WTC11 (cell line): ENCODE results near the gene KRTAP10-2. TPM values are rescaled to one million over a fixed set of nuclear protein-coding genes. Genes with fewer than 3 reads are reported as not detected.
A peak's percentile ranks its signal among the peaks of the same experiment; 100 is the strongest.

Experiments
- ATAC-seq: fragments of 200-7000 bp; cut with Tn5 transposase; 2 replicates; pipeline ENCODE4 v1.10.0; 2021; ENCODE audit warnings: mild to moderate bottlenecking, moderate library complexity
- CTCF ChIA-PET: fragments of 300-600 bp; sonication (Branson Sonifier 250); formaldehyde crosslinking; loops from one replicate; lab custom pipeline; 2021; ENCODE audit warnings: antibody characterized with exemption; lab: Charles Lee
- POLR2A ChIA-PET: fragments of 350-600 bp; sonication (Branson Sonifier 250); formaldehyde crosslinking; loops from one replicate; lab custom pipeline; 2021; ENCODE audit warnings: antibody characterized with exemption; lab: Charles Lee
- DNase-seq: peaks from one replicate; pipeline ENCODE4 v3.0.0; 2021; ENCODE audit warnings: low spot score
- H3K27ac Mint-ChIP-seq: 2 replicates; pipeline ENCODE4 v1.8.0; 2021; ENCODE audit warnings: mixed read lengths
- H3K27me3 Mint-ChIP-seq: 2 replicates; pipeline ENCODE4 v1.8.0; 2021; ENCODE audit warnings: low read depth, mild to moderate bottlenecking, moderate library complexity, mixed read lengths
- H3K36me3 Mint-ChIP-seq: 2 replicates; pipeline ENCODE4 v1.8.0; 2021; ENCODE audit warnings: mixed read lengths
- H3K4me1 Mint-ChIP-seq: 2 replicates; pipeline ENCODE4 v1.8.0; 2022; ENCODE audit warnings: mixed read lengths
- H3K4me3 Mint-ChIP-seq: 2 replicates; pipeline ENCODE4 v1.8.0; 2021; ENCODE audit warnings: mild to moderate bottlenecking, moderate library complexity, mixed read lengths
- H3K9me3 Mint-ChIP-seq: 2 replicates; pipeline ENCODE4 v1.8.0; 2021; ENCODE audit warnings: mixed read lengths
- CBFB ChIP-seq: sonication (generic); formaldehyde crosslinking; IDR thresholded peaks from 2 replicates; pipeline ENCODE4 v1.8.1; 2022; ENCODE audit warnings: mild to moderate bottlenecking, low read depth, missing genetic modification reagents
- ETV6 ChIP-seq: sonication (generic); formaldehyde crosslinking; IDR thresholded peaks from 2 replicates; pipeline ENCODE4 v1.8.1; 2022; ENCODE audit warnings: mild to moderate bottlenecking, missing genetic modification reagents
- HMGA2 ChIP-seq: fragments of 250-450 bp; sonication (Bioruptor Pico); IDR thresholded peaks from 2 replicates; pipeline ENCODE4 v1.4.0; 2021; ENCODE audit warnings: mild to moderate bottlenecking, moderate library complexity
- NFATC4 ChIP-seq: fragments of 250-450 bp; sonication (Bioruptor Pico); IDR thresholded peaks from 2 replicates; pipeline ENCODE4 v1.9.0; 2021; ENCODE audit warnings: mild to moderate bottlenecking
- RORB ChIP-seq: fragments of 250-450 bp; sonication (Bioruptor Pico); IDR thresholded peaks from 2 replicates; pipeline ENCODE4 v1.9.0; 2021; ENCODE audit warnings: mild to moderate bottlenecking
- ZNF121 ChIP-seq: sonication (generic); formaldehyde crosslinking; IDR thresholded peaks from 2 replicates; pipeline ENCODE4 v1.8.0; 2023; ENCODE audit warnings: missing genetic modification reagents
- ZNF263 ChIP-seq: sonication (generic); formaldehyde crosslinking; IDR thresholded peaks from 2 replicates; pipeline ENCODE4 v1.8.1; 2022; ENCODE audit warnings: low read depth, mild to moderate bottlenecking, moderate library complexity, missing genetic modification reagents
- ZNF317 ChIP-seq: sonication (generic); formaldehyde crosslinking; IDR thresholded peaks from 2 replicates; pipeline ENCODE4 v1.8.1; 2023; ENCODE audit warnings: low read depth, mild to moderate bottlenecking, moderate library complexity, missing genetic modification reagents, borderline replicate concordance
- ZNF416 ChIP-seq: fragments of 250-450 bp; sonication (Bioruptor Pico); IDR thresholded peaks from 2 replicates; pipeline ENCODE4 v1.9.0; 2021; ENCODE audit warnings: mild to moderate bottlenecking, inconsistent platforms
- ZNF423 ChIP-seq: fragments of 250-450 bp; sonication (Bioruptor Pico); IDR thresholded peaks from 2 replicates; pipeline ENCODE4 v2.1.2; 2022; ENCODE audit warnings: mild to moderate bottlenecking, moderate library complexity
- total RNA-seq: library from RNA; stranded (reverse); gene quantifications from 3 replicates; pipeline ENCODE4 v1.2.3, GENCODE V29; 2021
- TF ChIP-seq, protein P1 (sequence below): sonication (generic); formaldehyde crosslinking; IDR thresholded peaks from 2 replicates; pipeline ENCODE4 v1.8.1; 2022; ENCODE audit warnings: mild to moderate bottlenecking, missing genetic modification reagents, moderate library complexity, borderline replicate concordance
- TF ChIP-seq, protein P2 (sequence below): sonication (generic); formaldehyde crosslinking; IDR thresholded peaks from 2 replicates; pipeline ENCODE4 v1.8.0; 2022; ENCODE audit warnings: mild to moderate bottlenecking, missing genetic modification reagents
- TF ChIP-seq, protein P3 (sequence below): sonication (generic); formaldehyde crosslinking; IDR thresholded peaks from 2 replicates; pipeline ENCODE4 v1.8.1; 2023; ENCODE audit warnings: mild to moderate bottlenecking, missing genetic modification reagents
- TF ChIP-seq, protein P4 (sequence below): sonication (generic); formaldehyde crosslinking; IDR thresholded peaks from 2 replicates; pipeline ENCODE4 v1.8.0; 2022; ENCODE audit warnings: mild to moderate bottlenecking, missing genetic modification reagents
- TF ChIP-seq, protein P5 (sequence below): sonication (generic); formaldehyde crosslinking; IDR thresholded peaks from 2 replicates; pipeline ENCODE4 v1.8.1; 2022; ENCODE audit warnings: low read depth, mild to moderate bottlenecking, moderate library complexity, missing genetic modification reagents, borderline replicate concordance

Gene KRTAP10-2
- total RNA-seq, 1 experiment from 2014 or later, result not detected

DNA sequence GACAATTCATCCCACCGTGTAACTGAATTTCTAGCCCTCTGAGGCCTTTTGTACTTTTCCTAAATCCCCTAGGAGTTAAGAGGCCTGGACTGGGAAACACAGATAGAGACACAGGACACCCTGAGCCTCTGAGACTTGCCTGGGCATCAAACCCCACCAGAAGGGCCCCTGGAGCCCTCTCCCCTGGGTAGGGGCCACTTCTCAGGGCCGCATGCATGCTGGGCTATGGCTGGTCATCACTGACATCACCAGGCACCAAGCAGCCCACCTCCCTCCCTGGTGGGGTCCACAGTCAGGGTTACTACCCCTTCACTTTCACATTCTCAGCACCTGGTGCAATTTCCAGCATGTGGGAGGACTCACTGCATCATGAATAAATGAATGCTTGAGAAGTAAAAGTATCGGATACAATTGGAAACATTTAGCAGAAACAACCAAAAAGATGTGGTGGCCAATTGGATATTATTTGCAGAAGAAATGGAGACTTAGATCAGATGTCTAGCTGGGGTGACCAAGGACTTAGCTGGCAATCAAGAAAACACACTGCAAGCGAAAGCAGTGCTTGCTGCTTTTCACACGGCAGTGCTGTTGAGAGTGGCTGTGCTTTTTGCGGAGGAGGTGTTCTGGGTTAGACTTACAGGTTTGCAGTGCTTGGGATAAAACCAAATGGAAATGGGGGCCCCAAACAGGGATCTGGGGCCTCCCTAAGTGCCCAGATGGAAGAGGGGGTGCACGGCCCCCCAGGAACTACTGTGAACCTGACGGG lies 48.1 kb upstream of the KRTAP10-2 start:
- Mint-ChIP-seq H3K4me3 (no peak overlapping the region), H3K9me3 (peaks cover 8% of the 10 kb centered on the region), H3K27ac (no peak overlapping the region; the same call in 1 of the 2 replicates), H3K36me3 (no peaks in the 10 kb centered on the region; the same call in 1 of the 2 replicates), H3K4me1 (peaks cover 38% of the 10 kb centered on the region), H3K27me3 (no peaks in the 10 kb centered on the region; the same call in 1 of the 2 replicates)
- TF ChIP-seq ZNF317 (CRISPR knock-in tag) (no peak), RORB (no peak)
- POLR2A ChIA-PET, result no interaction called here
- DNase-seq (no peak), ATAC-seq (no peak)
- CTCF ChIA-PET, result no interaction called here

DNA sequence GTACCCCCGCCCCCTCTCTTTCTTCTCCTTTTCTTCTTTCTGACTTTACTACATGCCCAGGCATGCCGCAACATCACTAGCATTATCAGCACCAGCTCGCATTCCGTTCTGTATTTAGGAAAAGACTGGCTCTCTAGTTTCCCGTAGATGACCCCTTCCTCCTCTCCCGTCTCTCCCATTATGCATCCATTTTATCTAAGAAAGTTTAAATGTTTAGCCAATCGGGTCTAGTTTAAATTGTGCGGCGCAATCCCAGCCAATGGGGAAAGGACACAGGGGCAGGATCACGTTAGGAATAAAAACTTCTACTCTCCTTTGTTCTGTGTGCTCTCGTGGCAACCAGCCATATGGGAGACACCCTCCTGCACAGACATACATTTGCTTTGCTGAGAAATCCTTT lies 46.8 kb upstream of the KRTAP10-2 start:
- no peaks in the 10 kb centered on the region for H3K36me3 Mint-ChIP-seq
- ChIA-PET POLR2A (no interaction called here), CTCF (no interaction called here)
- ATAC-seq (peak; percentile 49), DNase-seq (no peak)
- peak overlapping the region; percentile 86 for H3K27ac Mint-ChIP-seq
- no peaks in the 10 kb centered on the region; the same call in 1 of the 2 replicates for H3K27me3 Mint-ChIP-seq
- TF ChIP-seq, protein P1, sequence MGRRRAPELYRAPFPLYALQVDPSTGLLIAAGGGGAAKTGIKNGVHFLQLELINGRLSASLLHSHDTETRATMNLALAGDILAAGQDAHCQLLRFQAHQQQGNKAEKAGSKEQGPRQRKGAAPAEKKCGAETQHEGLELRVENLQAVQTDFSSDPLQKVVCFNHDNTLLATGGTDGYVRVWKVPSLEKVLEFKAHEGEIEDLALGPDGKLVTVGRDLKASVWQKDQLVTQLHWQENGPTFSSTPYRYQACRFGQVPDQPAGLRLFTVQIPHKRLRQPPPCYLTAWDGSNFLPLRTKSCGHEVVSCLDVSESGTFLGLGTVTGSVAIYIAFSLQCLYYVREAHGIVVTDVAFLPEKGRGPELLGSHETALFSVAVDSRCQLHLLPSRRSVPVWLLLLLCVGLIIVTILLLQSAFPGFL (CRISPR knock-in tag), result no peak
- TF ChIP-seq NFATC4 (no peak), ZNF263 (CRISPR knock-in tag) (no peak), ETV6 (CRISPR knock-in tag) (no peak), ZNF423 (CRISPR knock-in tag) (no peak), CBFB (no peak), ZNF121 (CRISPR knock-in tag) (no peak), ZNF416 (CRISPR knock-in tag) (no peak), HMGA2 (CRISPR knock-in tag) (no peak)
- TF ChIP-seq, protein P2, sequence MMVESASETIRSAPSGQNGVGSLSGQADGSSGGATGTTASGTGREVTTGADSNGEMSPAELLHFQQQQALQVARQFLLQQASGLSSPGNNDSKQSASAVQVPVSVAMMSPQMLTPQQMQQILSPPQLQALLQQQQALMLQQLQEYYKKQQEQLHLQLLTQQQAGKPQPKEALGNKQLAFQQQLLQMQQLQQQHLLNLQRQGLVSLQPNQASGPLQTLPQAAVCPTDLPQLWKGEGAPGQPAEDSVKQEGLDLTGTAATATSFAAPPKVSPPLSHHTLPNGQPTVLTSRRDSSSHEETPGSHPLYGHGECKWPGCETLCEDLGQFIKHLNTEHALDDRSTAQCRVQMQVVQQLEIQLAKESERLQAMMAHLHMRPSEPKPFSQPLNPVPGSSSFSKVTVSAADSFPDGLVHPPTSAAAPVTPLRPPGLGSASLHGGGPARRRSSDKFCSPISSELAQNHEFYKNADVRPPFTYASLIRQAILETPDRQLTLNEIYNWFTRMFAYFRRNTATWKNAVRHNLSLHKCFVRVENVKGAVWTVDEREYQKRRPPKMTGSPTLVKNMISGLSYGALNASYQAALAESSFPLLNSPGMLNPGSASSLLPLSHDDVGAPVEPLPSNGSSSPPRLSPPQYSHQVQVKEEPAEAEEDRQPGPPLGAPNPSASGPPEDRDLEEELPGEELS (CRISPR knock-in tag), result no peak
- TF ChIP-seq, protein P3, sequence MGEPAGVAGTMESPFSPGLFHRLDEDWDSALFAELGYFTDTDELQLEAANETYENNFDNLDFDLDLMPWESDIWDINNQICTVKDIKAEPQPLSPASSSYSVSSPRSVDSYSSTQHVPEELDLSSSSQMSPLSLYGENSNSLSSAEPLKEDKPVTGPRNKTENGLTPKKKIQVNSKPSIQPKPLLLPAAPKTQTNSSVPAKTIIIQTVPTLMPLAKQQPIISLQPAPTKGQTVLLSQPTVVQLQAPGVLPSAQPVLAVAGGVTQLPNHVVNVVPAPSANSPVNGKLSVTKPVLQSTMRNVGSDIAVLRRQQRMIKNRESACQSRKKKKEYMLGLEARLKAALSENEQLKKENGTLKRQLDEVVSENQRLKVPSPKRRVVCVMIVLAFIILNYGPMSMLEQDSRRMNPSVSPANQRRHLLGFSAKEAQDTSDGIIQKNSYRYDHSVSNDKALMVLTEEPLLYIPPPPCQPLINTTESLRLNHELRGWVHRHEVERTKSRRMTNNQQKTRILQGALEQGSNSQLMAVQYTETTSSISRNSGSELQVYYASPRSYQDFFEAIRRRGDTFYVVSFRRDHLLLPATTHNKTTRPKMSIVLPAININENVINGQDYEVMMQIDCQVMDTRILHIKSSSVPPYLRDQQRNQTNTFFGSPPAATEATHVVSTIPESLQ (CRISPR knock-in tag), result no peak
- TF ChIP-seq, protein P4, sequence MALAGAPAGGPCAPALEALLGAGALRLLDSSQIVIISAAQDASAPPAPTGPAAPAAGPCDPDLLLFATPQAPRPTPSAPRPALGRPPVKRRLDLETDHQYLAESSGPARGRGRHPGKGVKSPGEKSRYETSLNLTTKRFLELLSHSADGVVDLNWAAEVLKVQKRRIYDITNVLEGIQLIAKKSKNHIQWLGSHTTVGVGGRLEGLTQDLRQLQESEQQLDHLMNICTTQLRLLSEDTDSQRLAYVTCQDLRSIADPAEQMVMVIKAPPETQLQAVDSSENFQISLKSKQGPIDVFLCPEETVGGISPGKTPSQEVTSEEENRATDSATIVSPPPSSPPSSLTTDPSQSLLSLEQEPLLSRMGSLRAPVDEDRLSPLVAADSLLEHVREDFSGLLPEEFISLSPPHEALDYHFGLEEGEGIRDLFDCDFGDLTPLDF (CRISPR knock-in tag), result no peak
- TF ChIP-seq, protein P5, sequence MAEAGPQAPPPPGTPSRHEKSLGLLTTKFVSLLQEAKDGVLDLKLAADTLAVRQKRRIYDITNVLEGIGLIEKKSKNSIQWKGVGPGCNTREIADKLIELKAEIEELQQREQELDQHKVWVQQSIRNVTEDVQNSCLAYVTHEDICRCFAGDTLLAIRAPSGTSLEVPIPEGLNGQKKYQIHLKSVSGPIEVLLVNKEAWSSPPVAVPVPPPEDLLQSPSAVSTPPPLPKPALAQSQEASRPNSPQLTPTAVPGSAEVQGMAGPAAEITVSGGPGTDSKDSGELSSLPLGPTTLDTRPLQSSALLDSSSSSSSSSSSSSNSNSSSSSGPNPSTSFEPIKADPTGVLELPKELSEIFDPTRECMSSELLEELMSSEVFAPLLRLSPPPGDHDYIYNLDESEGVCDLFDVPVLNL (CRISPR knock-in tag), result no peak
- H3K4me1 Mint-ChIP-seq, result peaks cover 52% of the 10 kb centered on the region
- H3K9me3 Mint-ChIP-seq, result no peaks in the 10 kb centered on the region
- no peak overlapping the region for H3K4me3 Mint-ChIP-seq
